ENCODE data around the gene KRT4.
"Not testable (repeated sequence)": the region's sequence is repeated elsewhere in the genome, so short reads cannot be mapped to it uniquely, and the experiment has no call there.

The KRT4 gene

GRCh38 chr12:52796839-52797528 lies 16.9 kb downstream of the KRT4 start:
- Mint-ChIP-seq H3K9me3 (no peaks in the 10 kb centered on the region), H3K36me3 (ENCODE audit: low read depth) (no peaks in the 10 kb centered on the region), H3K4me3 (no peak overlapping the region), H3K27ac (no peak overlapping the region), H3K27me3 (ENCODE audit: low read depth) (peaks cover 15% of the 10 kb centered on the region), H3K4me1 (no peaks in the 10 kb centered on the region)
- no peak for TF ChIP-seq CTCF (IDR thresholded peaks at IDR 0.05; ENCODE audit: unreplicated experiment in 3 of 3)

GRCh38 chr12:52796429-52796794 lies 17.5 kb downstream of the KRT4 start:
- no peaks in the 10 kb centered on the region for H3K9me3 Mint-ChIP-seq

GRCh38 chr12:52795694-52796428 lies 18.1 kb downstream of the KRT4 start, which contains the start of gene KRT3:
Gene KRT3, minus strand, starts transcription at chr12:52796117. Its CDS starts 75 bp downstream, at chr12:52796042.
- TF ChIP-seq CTCF (IDR thresholded peaks at IDR 0.05; ENCODE audit: unreplicated experiment in 3 of 3): no peak
- Mint-ChIP-seq H3K9me3 (no peaks in the 10 kb centered on the region), H3K27ac (no peak within 1 kb of the TSS), H3K4me1 (no peaks in the 10 kb centered on the region), H3K4me3 (no peak within 1 kb of the TSS), H3K36me3 (ENCODE audit: low read depth) (no peaks in the 10 kb centered on the region), H3K27me3 (ENCODE audit: low read depth) (peaks cover 19% of the 10 kb centered on the region)

More at GRCh38 chr12:52796429-52796794, 17.5 kb downstream of the KRT4 start:
- Mint-ChIP-seq H3K27me3 (ENCODE audit: low read depth) (peaks cover 19% of the 10 kb centered on the region), H3K27ac (no peak overlapping the region), H3K4me1 (no peaks in the 10 kb centered on the region), H3K36me3 (ENCODE audit: low read depth) (no peaks in the 10 kb centered on the region), H3K4me3 (no peak overlapping the region)
- TF ChIP-seq CTCF (IDR thresholded peaks at IDR 0.05; ENCODE audit: unreplicated experiment in 3 of 3): no peak

GRCh38 chr12:52795332-52795674 lies 18.6 kb downstream of the KRT4 start:
- not testable (repeated sequence) for H3K27ac Mint-ChIP-seq; H3K4me1 Mint-ChIP-seq; H3K9me3 Mint-ChIP-seq; H3K4me3 Mint-ChIP-seq; H3K36me3 Mint-ChIP-seq (ENCODE audit: low read depth)
- H3K27me3 Mint-ChIP-seq (ENCODE audit: low read depth): peaks cover 24% of the 10 kb centered on the region

GRCh38 chr12:52794479-52795331 lies 19.2 kb downstream of the KRT4 start:
- Mint-ChIP-seq H3K27ac (no peak overlapping the region), H3K36me3 (ENCODE audit: low read depth) (no peaks in the 10 kb centered on the region), H3K9me3 (no peaks in the 10 kb centered on the region), H3K4me3 (no peak overlapping the region), H3K4me1 (no peaks in the 10 kb centered on the region), H3K27me3 (ENCODE audit: low read depth) (peaks cover 27% of the 10 kb centered on the region)
- no peak for TF ChIP-seq CTCF (IDR thresholded peaks at IDR 0.05; ENCODE audit: unreplicated experiment in 3 of 3)
